Activated T-cell treated with anti-CD3 and anti-CD28 coated beads, Interleukin-2, amount 50 U/mL, for 72 hours (primary cell): Measurements from ENCODE around the gene MCC. TPM values are rescaled to one million over a fixed set of nuclear protein-coding genes. Genes with fewer than 3 reads are reported as not detected.

Experiments
- ATAC-seq, 2 donors: fragments of 150-1000 bp; cut with Tn5 transposase; replicated peaks in 1 of 2; 2 replicates each; pipeline ENCODE4 v1.10.0; 2021; ENCODE audit warnings: moderate library complexity in 2 of 2, mild to moderate bottlenecking in 1 of 2
- DNase-seq, 2 donors: peaks; one replicate each; pipeline ENCODE4 v3.0.0; 2021 to 2022; ENCODE audit warnings: mixed read lengths in 1 of 2
- H3K27ac Mint-ChIP-seq: one replicate; pipeline ENCODE4 v1.8.0; 2022; ENCODE audit warnings: mild to moderate bottlenecking, moderate library complexity, mixed read lengths
- H3K27me3 Mint-ChIP-seq: one replicate; pipeline ENCODE4 v1.8.0; 2022; ENCODE audit warnings: low read depth, mixed read lengths
- H3K36me3 Mint-ChIP-seq, 2 donors: one replicate each; pipeline ENCODE4 v1.8.0; 2022; ENCODE audit warnings: mixed read lengths in 2 of 2, mild to moderate bottlenecking in 1 of 2; ENCODE audit not compliant: insufficient read depth in 2 of 2
- H3K4me1 Mint-ChIP-seq: one replicate; pipeline ENCODE4 v1.8.0; 2022; ENCODE audit warnings: low read depth, mixed read lengths
- H3K4me3 Mint-ChIP-seq, 2 donors: one replicate each; pipeline ENCODE4 v1.8.0; 2022; ENCODE audit warnings: mild to moderate bottlenecking in 2 of 2, mixed read lengths in 2 of 2, moderate library complexity in 2 of 2
- H3K9me3 Mint-ChIP-seq, 2 donors: one replicate each; pipeline ENCODE4 v1.8.0; 2022; ENCODE audit warnings: mixed read lengths in 2 of 2
- total RNA-seq, 2 donors: library from RNA; stranded (reverse); gene quantifications; one replicate each; pipeline ENCODE4 v1.2.3, GENCODE V29; 2022

MCC gene
- total RNA-seq, 2 donors from 2014 or later, result 3.3 to 4.2 TPM

DNA sequence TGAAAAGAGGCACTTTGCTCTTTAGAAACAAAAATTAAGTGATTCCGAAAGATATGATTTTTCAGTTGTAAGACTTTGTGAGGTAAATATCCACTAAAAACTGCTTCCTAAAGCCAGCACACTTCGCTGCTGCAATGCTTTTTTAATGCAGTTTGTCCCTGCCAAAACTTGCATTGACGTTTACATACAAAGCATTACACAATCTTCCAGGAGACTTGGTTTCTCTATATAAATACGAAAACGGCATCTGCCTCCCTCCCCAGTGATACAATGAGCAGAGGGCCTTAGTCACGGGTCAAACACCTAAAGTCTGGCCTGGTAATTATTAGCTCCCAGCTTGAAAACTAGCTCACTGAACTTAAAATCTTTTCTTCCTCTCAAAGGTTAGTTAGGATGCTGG lies 224.2 kb downstream of the MCC start:
- Mint-ChIP-seq H3K27ac (no peak overlapping the region), H3K27me3 (no peaks in the 10 kb centered on the region), H3K4me1 (no peaks in the 10 kb centered on the region), H3K36me3 (no peaks in the 10 kb centered on the region), H3K9me3 (no peaks in the 10 kb centered on the region), H3K4me3 (no peak overlapping the region)
- ATAC-seq (no peak), DNase-seq (no peak)

DNA sequence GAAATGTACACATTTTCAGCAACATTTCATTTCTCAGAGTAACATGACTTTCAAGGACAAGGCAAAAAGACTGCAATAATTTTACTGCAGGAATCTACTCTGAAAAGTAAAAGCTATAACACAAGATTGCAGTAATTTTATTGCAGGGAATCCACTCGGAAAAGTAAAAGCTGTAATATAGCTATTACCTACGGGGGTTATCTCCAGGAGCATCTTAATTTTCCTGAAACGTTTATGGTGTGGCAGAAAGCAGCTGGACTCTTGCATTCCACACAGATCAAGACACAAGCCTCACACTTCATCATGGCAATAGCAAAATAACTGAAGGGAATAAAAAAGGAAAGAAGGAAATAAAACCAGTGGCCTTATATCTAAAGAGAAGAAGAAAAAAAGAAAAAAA lies 224.7 kb downstream of the MCC start:
- Mint-ChIP-seq H3K27ac (no peak overlapping the region), H3K9me3 (no peaks in the 10 kb centered on the region), H3K36me3 (no peaks in the 10 kb centered on the region), H3K4me1 (no peaks in the 10 kb centered on the region), H3K4me3 (no peak overlapping the region), H3K27me3 (no peaks in the 10 kb centered on the region)
- DNase-seq (no peak), ATAC-seq (no peak)

DNA sequence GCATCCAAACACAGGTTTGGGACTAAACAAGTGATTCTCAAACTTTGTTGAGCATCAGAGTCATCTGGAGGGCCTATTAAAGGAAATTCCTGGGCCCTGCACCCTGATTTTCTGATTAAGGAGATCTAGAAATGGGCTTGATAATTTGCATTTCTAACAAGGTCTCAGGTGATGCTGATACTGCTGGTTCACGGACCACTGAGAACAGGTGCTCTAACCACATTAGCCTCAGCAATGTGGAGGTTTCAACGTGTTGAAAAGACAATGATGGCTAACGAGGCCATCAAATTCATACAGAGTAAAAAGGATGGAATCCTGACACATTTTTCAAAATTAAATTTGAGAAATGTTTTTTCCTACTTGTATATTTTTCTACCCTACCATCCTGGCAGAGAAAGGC lies 225.6 kb downstream of the MCC start:
- Mint-ChIP-seq H3K9me3 (no peaks in the 10 kb centered on the region), H3K4me1 (no peaks in the 10 kb centered on the region), H3K4me3 (no peak overlapping the region), H3K36me3 (no peaks in the 10 kb centered on the region), H3K27me3 (no peaks in the 10 kb centered on the region), H3K27ac (no peak overlapping the region)
- DNase-seq, result no peak
- ATAC-seq, result no peak

DNA sequence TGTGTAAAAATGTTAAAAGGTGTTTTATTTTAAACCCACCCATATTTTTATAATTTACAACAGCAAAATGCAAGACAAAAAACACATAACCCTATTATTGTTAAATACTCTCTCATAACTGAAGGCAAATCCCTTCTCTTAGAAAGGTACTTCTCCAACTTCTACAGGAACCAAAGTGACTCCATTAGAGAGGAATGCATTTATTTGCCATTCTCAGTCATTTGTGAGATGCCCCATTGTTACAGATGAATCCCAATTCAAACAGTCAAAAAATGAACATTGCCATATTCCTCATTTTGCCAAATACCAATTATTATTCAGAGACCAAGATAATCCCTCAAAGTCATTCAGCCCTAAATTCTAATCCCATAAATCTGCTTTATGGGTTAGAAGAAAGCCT lies 229.2 kb downstream of the MCC start:
- Mint-ChIP-seq H3K4me3 (no peak overlapping the region), H3K9me3 (no peaks in the 10 kb centered on the region), H3K27me3 (peaks cover 6% of the 10 kb centered on the region)

DNA sequence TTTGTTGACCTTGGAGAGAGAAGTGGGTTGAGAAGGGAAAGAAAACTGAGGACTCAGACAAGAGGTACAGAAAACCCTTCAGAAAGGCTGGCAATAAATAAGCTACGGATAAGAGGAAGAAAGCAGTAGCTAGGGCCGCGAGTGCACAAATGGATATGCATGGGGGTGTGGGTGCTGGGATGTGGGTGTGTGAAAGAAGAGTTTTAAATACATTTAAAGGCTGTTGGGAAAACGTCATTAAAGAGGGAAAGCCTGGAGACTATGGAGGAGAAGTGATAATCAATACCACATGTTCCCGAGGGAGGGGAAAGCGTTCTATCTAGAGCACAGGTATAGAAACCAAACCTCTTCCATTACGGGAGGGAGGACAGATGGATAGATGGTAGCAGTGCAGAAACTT lies 230.7 kb downstream of the MCC start:
- H3K27me3 Mint-ChIP-seq, result peaks cover 6% of the 10 kb centered on the region
- no peak overlapping the region for H3K4me3 Mint-ChIP-seq
- no peaks in the 10 kb centered on the region for H3K36me3 Mint-ChIP-seq
- H3K4me1 Mint-ChIP-seq, result no peaks in the 10 kb centered on the region
- ATAC-seq (no peak), DNase-seq (no peak)
- no peak overlapping the region for H3K27ac Mint-ChIP-seq
- no peaks in the 10 kb centered on the region for H3K9me3 Mint-ChIP-seq

More for the DNA sequence above, 229.2 kb downstream of the MCC start:
- Mint-ChIP-seq H3K4me1 (no peaks in the 10 kb centered on the region), H3K36me3 (no peaks in the 10 kb centered on the region), H3K27ac (no peak overlapping the region)
- no peak for ATAC-seq
- DNase-seq, result no peak

DNA sequence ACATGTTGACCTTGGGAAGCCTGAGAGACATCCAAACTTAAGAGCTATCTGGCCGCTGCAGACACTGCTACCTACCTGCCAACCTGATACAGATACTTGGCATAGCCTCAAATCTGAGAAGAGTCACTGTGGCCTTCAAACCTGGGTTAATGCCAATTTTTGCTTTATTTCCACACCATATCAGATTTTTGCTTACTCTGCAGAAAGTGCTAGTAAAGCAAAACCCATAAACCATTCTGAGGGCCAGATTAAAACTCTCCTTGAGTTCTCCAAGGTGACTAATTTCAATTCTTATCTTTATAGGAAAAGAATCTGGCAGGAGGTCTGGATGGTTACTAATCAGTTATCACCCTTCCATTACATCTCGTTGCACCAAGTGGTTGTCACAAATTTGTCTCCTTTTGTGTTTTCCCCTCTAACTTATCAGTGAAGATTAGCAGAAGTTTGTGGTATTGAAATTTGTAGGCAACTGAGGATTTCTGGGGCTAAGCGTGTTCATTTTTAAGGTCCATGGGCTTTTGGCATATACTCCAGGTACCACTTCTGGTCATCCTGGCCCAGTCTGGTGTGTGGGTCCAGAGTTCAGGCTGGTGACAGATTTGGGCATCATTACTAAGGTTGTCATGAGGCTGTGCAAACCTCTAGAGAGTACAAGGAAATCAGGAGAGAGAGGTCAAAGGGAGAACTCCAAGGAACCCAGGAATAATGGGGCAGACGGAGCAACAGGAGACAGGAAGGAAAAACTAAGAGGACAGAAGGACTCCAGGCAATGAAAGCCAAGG lies 231.4 kb downstream of the MCC start:
- Mint-ChIP-seq H3K4me3 (no peak overlapping the region), H3K27ac (no peak overlapping the region), H3K4me1 (no peaks in the 10 kb centered on the region), H3K9me3 (no peaks in the 10 kb centered on the region), H3K27me3 (peaks cover 7% of the 10 kb centered on the region), H3K36me3 (no peaks in the 10 kb centered on the region)
- ATAC-seq (no peak), DNase-seq (no peak)

DNA sequence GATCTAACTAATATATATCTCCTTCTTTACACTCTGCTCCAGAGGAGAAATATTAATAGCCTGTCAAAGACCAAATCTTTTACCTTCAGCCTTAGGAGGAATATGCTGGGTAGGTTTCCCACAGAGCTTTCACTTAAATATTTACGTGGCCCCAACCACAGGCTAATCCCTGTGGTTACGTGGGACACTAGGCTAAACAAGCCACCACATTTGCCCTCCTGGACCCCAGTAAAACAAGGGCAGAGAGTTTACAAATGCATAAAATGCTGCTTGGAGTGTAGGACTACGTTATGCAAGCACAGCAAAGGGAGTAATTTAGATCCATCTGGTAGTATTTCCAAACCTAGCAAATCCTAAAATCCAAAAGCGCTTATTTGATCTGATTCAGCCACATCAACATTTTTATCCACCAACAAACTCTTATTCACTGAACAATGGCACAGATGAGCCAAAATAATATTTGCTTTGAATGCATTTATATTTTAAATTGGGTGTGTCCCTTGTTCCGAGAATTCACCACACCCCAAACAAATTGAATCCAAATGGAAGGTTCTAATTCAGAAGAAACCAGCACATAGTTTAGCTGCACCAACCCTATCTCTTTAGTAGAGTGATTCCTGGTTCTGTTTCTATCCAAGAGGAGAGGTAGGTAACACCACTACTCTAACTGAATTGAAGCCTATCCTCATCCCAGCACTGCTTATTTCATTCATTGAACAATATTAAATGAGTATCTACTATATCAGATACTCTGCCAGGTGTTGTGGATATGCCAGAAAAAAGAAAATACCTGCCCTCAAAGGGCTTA lies 232.5 kb downstream of the MCC start:
- DNase-seq (no peak), ATAC-seq (no peak)
- no peaks in the 10 kb centered on the region for H3K4me1 Mint-ChIP-seq
- H3K27ac Mint-ChIP-seq, result no peak overlapping the region
- no peak overlapping the region for H3K4me3 Mint-ChIP-seq
- H3K27me3 Mint-ChIP-seq, result peaks cover 11% of the 10 kb centered on the region
- H3K9me3 Mint-ChIP-seq, result no peaks in the 10 kb centered on the region
- H3K36me3 Mint-ChIP-seq, result no peaks in the 10 kb centered on the region

DNA sequence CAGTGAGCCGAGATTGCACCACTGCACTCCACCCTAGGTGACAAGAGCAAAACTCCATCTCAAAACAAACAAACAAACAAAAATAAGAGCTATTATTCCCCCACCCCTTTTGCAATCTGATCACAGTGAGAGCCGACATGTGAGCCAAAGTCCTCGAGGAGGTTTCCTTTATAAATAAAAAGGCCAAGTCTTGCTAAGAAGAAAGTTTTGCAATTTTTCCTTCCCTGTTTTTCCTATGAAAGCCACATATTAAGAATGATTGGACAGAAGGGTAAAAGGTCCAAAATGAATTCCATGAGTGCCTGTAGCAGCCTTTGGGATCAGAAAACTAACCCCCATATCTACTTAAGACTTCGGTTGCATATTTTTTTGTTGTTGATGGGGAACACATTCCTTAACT lies 233.1 kb downstream of the MCC start:
- no peaks in the 10 kb centered on the region for H3K4me1 Mint-ChIP-seq
- ATAC-seq (no peak), DNase-seq (no peak)
- no peak overlapping the region for H3K27ac Mint-ChIP-seq
- peaks cover 11% of the 10 kb centered on the region for H3K27me3 Mint-ChIP-seq
- H3K36me3 Mint-ChIP-seq, result no peaks in the 10 kb centered on the region
- H3K9me3 Mint-ChIP-seq, result no peaks in the 10 kb centered on the region
- H3K4me3 Mint-ChIP-seq, result no peak overlapping the region

DNA sequence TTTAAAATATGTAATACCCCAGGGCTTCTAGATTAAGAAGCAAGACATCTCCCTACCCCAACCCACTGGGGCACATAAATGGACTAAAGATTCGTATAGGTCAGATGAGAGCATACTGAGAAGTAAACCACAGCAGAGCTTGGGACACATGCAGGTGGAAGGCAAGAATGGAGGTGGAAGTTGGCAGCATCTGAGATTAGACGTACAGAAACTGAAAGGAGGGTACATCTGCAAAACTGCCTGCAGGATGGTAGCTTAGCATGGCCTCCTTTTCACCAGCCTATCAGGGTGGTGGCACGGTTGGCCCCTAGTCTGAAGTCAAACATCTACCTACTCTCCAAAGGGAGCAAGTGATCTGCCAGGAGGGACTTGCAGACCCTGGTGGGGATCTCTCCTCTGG lies 235.2 kb downstream of the MCC start:
- ATAC-seq (no peak), DNase-seq (no peak)
- H3K36me3 Mint-ChIP-seq, result no peaks in the 10 kb centered on the region
- H3K9me3 Mint-ChIP-seq, result no peaks in the 10 kb centered on the region
- no peak overlapping the region for H3K27ac Mint-ChIP-seq
- H3K4me1 Mint-ChIP-seq, result no peaks in the 10 kb centered on the region
- no peak overlapping the region for H3K4me3 Mint-ChIP-seq
- peaks cover 25% of the 10 kb centered on the region for H3K27me3 Mint-ChIP-seq

DNA sequence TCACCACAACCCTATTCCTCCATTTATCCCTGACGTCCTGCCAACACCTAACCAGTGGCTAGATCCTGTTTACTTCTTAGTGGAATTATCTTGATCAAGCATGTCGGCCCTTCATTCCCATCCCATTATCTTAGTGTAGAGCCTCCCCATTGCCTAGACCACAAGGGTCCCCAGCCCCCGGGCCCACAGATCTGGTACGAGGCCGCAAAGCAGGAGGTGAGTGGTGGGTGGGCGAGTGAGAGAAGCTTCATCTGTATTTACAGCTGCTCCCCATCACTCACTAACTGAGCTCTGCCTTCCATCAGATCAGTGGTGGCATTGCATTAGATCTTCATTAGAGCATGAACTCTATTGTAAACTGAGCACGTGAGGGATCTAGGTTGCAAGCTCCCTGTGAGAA lies 236.2 kb downstream of the MCC start:
- ATAC-seq (no peak), DNase-seq (no peak)
- Mint-ChIP-seq H3K9me3 (no peaks in the 10 kb centered on the region), H3K27me3 (peaks cover 33% of the 10 kb centered on the region), H3K4me3 (no peak overlapping the region), H3K36me3 (no peaks in the 10 kb centered on the region), H3K27ac (no peak overlapping the region), H3K4me1 (no peaks in the 10 kb centered on the region)

DNA sequence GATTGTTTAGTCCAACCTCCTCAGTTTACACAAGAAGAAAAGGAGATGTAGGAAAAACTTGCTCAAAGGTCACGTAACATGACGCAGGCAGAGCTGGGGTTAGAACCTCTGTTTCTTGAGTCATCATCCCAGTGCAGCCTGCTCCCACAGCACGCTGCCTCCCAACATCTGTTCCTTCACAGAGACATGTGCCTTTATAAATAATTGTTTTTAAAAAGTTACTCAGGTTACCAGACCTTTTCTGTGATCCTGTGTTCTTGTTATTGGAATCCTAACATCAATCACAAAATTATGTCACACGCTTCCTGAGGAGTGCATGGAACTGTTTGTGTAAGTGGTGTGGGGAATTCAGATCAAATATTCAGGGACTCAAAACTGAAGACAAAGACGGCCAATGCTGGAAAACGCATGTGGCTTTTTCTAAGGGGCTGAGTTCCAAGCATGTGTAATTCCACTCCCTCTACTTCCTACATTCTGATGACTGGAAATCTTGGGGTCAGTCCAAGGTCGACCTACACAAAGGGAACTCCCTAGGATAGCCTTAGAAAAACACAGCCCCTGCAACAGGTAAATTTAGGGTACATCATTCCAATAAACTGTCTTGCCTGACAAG lies 237.8 kb downstream of the MCC start:
- Mint-ChIP-seq H3K4me1 (peaks cover 8% of the 10 kb centered on the region), H3K36me3 (no peaks in the 10 kb centered on the region), H3K9me3 (no peaks in the 10 kb centered on the region), H3K27me3 (peaks cover 34% of the 10 kb centered on the region), H3K4me3 (no peak overlapping the region), H3K27ac (no peak overlapping the region)
- DNase-seq (no peak), ATAC-seq (no peak)

DNA sequence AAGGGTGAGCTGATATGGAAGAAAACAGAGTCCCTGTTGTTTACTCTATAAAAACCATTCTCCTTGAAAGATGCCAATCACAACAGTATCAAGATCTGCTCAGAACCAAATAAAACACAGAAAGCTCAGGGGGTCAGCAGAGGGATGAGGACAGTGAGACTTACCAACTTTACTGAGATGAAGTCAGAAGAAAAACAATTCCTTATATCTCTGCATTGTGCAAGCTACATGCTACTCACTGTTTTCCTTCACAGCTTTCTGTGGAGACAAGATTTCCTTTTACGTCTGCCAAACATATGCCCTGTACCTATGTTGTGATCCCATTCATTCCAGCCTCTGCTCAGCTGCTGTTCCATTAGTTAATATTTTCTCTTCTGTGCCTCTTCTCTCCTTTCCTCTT lies 239.0 kb downstream of the MCC start:
- Mint-ChIP-seq H3K27me3 (peaks cover 30% of the 10 kb centered on the region), H3K27ac (no peak overlapping the region), H3K9me3 (no peaks in the 10 kb centered on the region), H3K36me3 (no peaks in the 10 kb centered on the region), H3K4me1 (peaks cover 9% of the 10 kb centered on the region), H3K4me3 (no peak overlapping the region)
- ATAC-seq, result no peak
- DNase-seq, result no peak

DNA sequence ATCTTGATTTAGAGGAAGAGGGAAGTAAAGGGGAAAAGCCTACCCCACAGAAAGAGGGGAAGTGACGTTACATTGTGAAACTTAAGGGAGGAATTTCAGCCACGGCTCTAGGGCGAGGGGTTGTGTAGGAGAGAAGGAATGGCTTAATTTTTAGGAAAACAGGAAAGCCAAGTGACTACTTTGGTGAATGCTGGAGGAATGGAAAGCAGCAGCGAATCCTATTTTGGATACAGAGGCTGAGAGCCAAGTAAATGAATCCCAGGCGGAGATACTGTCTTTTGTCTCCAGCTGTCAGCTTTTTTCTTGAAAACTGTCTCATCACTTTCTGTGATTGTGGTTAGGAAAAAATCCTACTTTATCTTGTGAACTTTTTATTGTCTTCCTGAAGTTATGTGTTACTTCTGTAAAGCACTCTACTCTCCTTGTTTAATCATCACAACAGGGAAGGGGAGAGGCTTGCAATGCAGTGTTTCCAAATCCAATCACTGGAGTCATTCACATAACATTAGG lies 241.8 kb downstream of the MCC start:
- Mint-ChIP-seq H3K4me1 (peaks cover 9% of the 10 kb centered on the region), H3K4me3 (no peak overlapping the region), H3K27ac (no peak overlapping the region), H3K27me3 (peaks cover 25% of the 10 kb centered on the region), H3K9me3 (no peaks in the 10 kb centered on the region), H3K36me3 (no peaks in the 10 kb centered on the region)
- ATAC-seq (no peak), DNase-seq (no peak)
